A549 (cell line): ENCODE results near the gene ACTRT2.

ENCODE experiments used
- CBX2 ChIP-seq: fragments of 200-600 bp; sonication (generic); IDR thresholded peaks from 2 replicates; pipeline ENCODE4 v1.6.1; 2016; ENCODE audit warnings: low read depth, mild to moderate bottlenecking, borderline replicate concordance
- CEBPB ChIP-seq, 2 experiments: fragments of >200 bp in 1 of 2; sonication (Bioruptor Twin) in 1 of 2; formaldehyde crosslinking in 1 of 2; IDR thresholded peaks; 2 replicates each; pipeline ENCODE4 v1.6.1; 2012 to 2016
- CHD4 ChIP-seq: fragments of 200-600 bp; sonication (generic); IDR thresholded peaks from 2 replicates; pipeline ENCODE4 v1.6.1; 2016; ENCODE audit warnings: antibody characterized with exemption, mild to moderate bottlenecking, borderline replicate concordance
- ELK1 ChIP-seq: fragments of 150-350 bp; IDR thresholded peaks from 2 replicates; pipeline ENCODE4 v1.6.1; 2014; ENCODE audit warnings: low read depth, mild to moderate bottlenecking, low read length
- EP300 ChIP-seq, 2 experiments: fragments of >200 bp; sonication (Bioruptor Twin); formaldehyde crosslinking; IDR thresholded peaks; 2 replicates in 1 of 2; 3 replicates in 1 of 2; pipeline ENCODE4 v1.6.1; 2016 to 2017
- JUNB ChIP-seq: fragments of >200 bp; sonication (Bioruptor Twin); formaldehyde crosslinking; IDR thresholded peaks from 2 replicates; pipeline ENCODE4 v1.6.1; 2016
- KDM5A ChIP-seq: fragments of 200-600 bp; sonication (generic); IDR thresholded peaks from 2 replicates; pipeline ENCODE4 v1.6.1; 2016; ENCODE audit warnings: antibody characterized with exemption, mild to moderate bottlenecking
- POLR2A ChIP-seq: IDR thresholded peaks from 2 replicates; pipeline ENCODE4 v1.6.1; 2012; ENCODE audit warnings: mild to moderate bottlenecking, low read length
- TF ChIP-seq, protein P1 (sequence below): fragments of >200 bp; sonication (Bioruptor Twin); formaldehyde crosslinking; IDR thresholded peaks from 3 replicates; pipeline ENCODE4 v1.5.1; 2016
- TF ChIP-seq, protein P2 (sequence below): IDR thresholded peaks from 2 replicates; pipeline ENCODE4 v1.6.1; 2012

DNA sequence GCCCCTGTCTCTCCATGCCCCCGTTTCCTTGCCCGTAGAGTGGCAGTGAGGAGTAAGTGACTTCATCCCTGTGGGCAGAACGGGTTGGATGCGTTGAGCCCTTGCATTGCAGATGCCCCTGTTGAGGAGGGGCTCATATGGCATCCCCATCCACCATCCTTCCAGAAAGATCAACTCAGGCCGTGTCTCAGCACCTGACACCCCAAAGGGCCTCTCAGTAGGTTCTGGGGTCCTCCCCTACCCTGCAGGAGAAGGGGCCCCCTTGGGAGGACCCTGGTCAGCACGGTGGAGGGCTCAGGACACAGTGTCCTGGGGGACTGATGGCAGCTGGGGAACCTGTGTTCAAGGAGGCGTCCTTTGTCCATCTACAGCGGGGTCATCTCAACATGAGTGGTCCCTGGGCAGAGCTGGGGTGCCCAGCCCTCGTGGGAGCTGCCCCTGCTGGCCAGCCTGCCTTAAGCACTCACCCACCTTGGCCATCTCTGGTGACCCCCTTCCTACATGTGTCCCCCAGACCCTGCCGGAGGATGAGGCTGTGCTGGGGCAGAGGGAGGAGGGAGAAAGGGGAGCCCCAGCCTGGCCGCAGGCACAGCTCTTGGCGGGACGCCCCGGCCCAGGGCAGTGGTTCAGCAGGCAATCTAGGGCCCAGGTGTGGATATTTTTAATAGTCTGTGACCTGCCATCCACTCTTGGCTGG, 48.2 kb upstream of the ACTRT2 start:
- TF ChIP-seq, protein P1, sequence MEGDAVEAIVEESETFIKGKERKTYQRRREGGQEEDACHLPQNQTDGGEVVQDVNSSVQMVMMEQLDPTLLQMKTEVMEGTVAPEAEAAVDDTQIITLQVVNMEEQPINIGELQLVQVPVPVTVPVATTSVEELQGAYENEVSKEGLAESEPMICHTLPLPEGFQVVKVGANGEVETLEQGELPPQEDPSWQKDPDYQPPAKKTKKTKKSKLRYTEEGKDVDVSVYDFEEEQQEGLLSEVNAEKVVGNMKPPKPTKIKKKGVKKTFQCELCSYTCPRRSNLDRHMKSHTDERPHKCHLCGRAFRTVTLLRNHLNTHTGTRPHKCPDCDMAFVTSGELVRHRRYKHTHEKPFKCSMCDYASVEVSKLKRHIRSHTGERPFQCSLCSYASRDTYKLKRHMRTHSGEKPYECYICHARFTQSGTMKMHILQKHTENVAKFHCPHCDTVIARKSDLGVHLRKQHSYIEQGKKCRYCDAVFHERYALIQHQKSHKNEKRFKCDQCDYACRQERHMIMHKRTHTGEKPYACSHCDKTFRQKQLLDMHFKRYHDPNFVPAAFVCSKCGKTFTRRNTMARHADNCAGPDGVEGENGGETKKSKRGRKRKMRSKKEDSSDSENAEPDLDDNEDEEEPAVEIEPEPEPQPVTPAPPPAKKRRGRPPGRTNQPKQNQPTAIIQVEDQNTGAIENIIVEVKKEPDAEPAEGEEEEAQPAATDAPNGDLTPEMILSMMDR = no peak
- TF ChIP-seq EP300 (IDR thresholded peaks at IDR 0.05) (no peak), POLR2A (no peak), ELK1 (no peak), CEBPB (IDR thresholded peaks at IDR 0.05) (no peak), CBX2 (no peak), CHD4 (no peak), KDM5A (no peak), JUNB (no peak)
- TF ChIP-seq, protein P2, sequence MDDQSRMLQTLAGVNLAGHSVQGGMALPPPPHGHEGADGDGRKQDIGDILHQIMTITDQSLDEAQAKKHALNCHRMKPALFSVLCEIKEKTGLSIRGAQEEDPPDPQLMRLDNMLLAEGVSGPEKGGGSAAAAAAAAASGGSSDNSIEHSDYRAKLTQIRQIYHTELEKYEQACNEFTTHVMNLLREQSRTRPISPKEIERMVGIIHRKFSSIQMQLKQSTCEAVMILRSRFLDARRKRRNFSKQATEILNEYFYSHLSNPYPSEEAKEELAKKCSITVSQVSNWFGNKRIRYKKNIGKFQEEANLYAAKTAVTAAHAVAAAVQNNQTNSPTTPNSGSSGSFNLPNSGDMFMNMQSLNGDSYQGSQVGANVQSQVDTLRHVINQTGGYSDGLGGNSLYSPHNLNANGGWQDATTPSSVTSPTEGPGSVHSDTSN = no peak
